Measurements from ENCODE around the gene F11R. TPM values are rescaled to one million over a fixed set of nuclear protein-coding genes. Genes with fewer than 3 reads are reported as not detected.

Gene F11R
- 4.2 and 11.6 TPM in 2 replicates for total RNA-seq

DNA sequence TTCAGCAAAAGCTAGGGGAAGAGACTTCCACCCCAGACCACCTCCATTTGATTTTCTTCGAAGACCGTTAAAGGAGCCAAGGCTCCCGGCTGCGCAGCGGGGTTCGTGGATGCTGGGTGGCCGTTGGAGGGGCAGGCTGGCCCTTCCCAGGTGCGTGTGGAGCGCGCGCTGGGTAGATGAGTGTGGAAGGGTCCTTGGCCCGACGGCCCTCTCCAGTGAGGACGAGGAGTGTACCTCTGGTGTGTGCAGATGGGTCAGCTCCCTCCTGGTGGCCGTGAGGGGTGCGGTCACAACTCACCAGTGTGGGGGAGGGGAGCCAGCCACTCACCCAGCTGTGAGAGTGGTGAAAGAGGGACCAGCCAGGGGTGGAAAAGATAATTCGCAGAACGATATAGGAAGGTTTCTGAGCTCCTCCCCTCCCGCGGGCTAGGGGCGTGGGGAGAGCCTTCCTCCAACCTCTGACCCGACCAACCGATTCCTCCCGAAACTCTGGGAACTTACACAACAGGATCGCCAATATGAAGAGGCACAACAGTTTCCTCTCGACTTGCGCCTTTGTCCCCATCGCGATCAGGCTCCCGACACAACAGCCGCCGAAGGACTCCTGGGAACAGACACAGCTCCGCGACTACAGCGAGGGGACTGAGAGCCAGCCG is at the start of gene F11R:
Gene F11R, minus strand, starts transcription at position 644 of the 656 bp plus-strand sequence. Its CDS starts 79 bp downstream, at position 565.

GRCh38 chr1:161069731-161070270 is 48.8 kb upstream of the F11R start, which contains the start of gene ARHGAP30:
TSS of gene ARHGAP30 (minus strand) at chr1:161069891. CDS start at chr1:161069624, 267 bp downstream.

GRCh38 chr1:161045736-161046604 is 25.0 kb upstream of the F11R start, which contains the start of gene USF1:
TSS of gene USF1 (minus strand) at chr1:161045977. CDS start at chr1:161043275, 2,702 bp downstream.

DNA sequence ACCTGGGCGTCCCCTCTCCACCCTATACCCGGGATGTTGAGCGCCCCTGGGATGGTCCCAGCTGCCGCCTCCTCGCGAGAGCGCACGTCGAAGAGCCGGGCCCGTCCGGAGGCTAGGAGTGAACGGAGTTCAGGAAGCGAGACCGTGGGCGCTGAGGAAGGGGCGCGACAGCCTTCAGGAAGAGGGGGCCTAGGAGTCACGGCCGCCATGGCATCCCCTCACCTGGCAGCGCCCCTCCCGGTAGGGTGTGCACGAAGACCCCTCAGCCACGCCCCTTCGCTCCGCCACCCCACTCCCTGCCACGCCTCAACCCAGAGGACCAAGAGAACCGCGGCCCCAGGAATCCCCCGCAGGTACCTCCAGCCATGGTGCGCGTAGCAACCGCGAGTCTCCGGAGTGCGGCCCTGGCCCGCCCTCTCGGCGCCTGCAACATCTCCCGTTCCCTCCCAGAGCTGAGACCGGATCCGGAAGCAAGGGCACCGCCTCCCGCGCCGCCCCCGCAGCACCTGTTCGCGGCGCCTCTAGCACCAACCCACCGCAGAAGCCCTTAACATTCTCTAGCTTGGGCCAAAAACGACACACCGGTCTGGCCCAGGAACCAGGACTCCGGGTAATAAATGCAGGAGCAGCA is 17.7 kb upstream of the F11R start, which contains the start of gene TSTD1:
Gene TSTD1, minus strand, starts transcription at position 442 of the 631 bp plus-strand sequence. Its CDS starts 75 bp downstream, at position 367.

GRCh38 chr1:160954158-160955104 is 66.5 kb downstream of the F11R start, which contains the start of gene ITLN2:
TSS of gene ITLN2 (minus strand) at chr1:160954809. CDS start at chr1:160954741, 68 bp downstream.

Other genes starting within 250 kb of the F11R start
- not detected in 2 replicates for gene LY9, start 225.0 kb downstream of the F11R start, total RNA-seq
- gene CD244, start 158.3 kb downstream of the F11R start, total RNA-seq, result not detected in 2 replicates
- not detected in 2 replicates for gene ITLN1, start 136.0 kb downstream of the F11R start, total RNA-seq
- not detected in 2 replicates for gene ITLN2, start 66.3 kb downstream of the F11R start, total RNA-seq
- gene TSTD1, start 17.8 kb upstream of the F11R start, total RNA-seq, result 12.3 and 26.7 TPM in 2 replicates
- gene USF1, start 24.8 kb upstream of the F11R start, total RNA-seq, result 73.6 and 80.6 TPM in 2 replicates
- gene ARHGAP30, start 48.7 kb upstream of the F11R start, total RNA-seq, result under 0.01 TPM in 1 of 2 replicates, not detected in the other
- 0.13 TPM in 1 of 2 replicates, not detected in the other for gene NECTIN4, start 68.4 kb upstream of the F11R start, total RNA-seq
- 1.8 and 3.5 TPM in 2 replicates for gene KLHDC9, start 77.2 kb upstream of the F11R start, total RNA-seq
- 37.0 and 64.9 TPM in 2 replicates for gene PFDN2, start 96.9 kb upstream of the F11R start, total RNA-seq
- 20.6 and 23.5 TPM in 2 replicates for gene NIT1, start 97.0 kb upstream of the F11R start, total RNA-seq
- 21.8 and 23.8 TPM in 2 replicates for gene DEDD, start 111.5 kb upstream of the F11R start, total RNA-seq
- 129 and 141 TPM in 2 replicates for gene UFC1, start 132.8 kb upstream of the F11R start, total RNA-seq
- 5.3 and 5.5 TPM in 2 replicates for gene USP21, start 138.3 kb upstream of the F11R start, total RNA-seq
- gene PPOX, start 145.3 kb upstream of the F11R start, total RNA-seq, result 11.0 and 13.1 TPM in 2 replicates
- gene B4GALT3, start 156.4 kb upstream of the F11R start, total RNA-seq, result 12.0 and 12.7 TPM in 2 replicates
- gene ADAMTS4, start 177.9 kb upstream of the F11R start, total RNA-seq, result 4.2 and 7.5 TPM in 2 replicates
- gene NDUFS2, start 181.2 kb upstream of the F11R start, total RNA-seq, result 146 and 150 TPM in 2 replicates
- gene FCER1G, start 194.1 kb upstream of the F11R start, total RNA-seq, result not detected in 2 replicates
- not detected in 2 replicates for gene APOA2, start 202.5 kb upstream of the F11R start, total RNA-seq
- gene TOMM40L, start 204.9 kb upstream of the F11R start, total RNA-seq, result 9.1 and 9.6 TPM in 2 replicates
- gene NR1I3, start 217.1 kb upstream of the F11R start, total RNA-seq, result not detected in 2 replicates
- gene PCP4L1, start 237.6 kb upstream of the F11R start, total RNA-seq, result not detected in 2 replicates